Activated CD8-positive, alpha-beta memory T cell treated with anti-CD3 and anti-CD28 coated beads, Interleukin-2, amount 10 ng/mL, durations not matched to agents 7 days and 5 days (primary cell): ENCODE data around the gene RASSF9. TPM values are rescaled to one million over a fixed set of nuclear protein-coding genes. Genes with fewer than 3 reads are reported as not detected.

Source experiments
- ATAC-seq: fragments of 150-1000 bp; cut with Tn5 transposase; one replicate; pipeline ENCODE4 v1.10.0; 2021; ENCODE audit warnings: moderate library complexity
- CTCF ChIA-PET: fragments of 350-600 bp; sonication (Branson Sonifier 250); formaldehyde crosslinking; loops from one replicate; lab custom pipeline; 2021; ENCODE audit warnings: antibody characterized with exemption; lab: Charles Lee
- DNase-seq: peaks from one replicate; pipeline ENCODE4 v3.0.0-alpha.2; 2020
- H3K27ac Mint-ChIP-seq: one replicate; pipeline ENCODE4 v1.8.0; 2021; ENCODE audit warnings: mild to moderate bottlenecking, mixed read lengths
- H3K27me3 Mint-ChIP-seq: one replicate; pipeline ENCODE4 v1.8.0; 2021; ENCODE audit warnings: mixed read lengths
- H3K36me3 Mint-ChIP-seq: one replicate; pipeline ENCODE4 v1.8.0; 2021; ENCODE audit warnings: mild to moderate bottlenecking, mixed read lengths
- H3K4me1 Mint-ChIP-seq: one replicate; pipeline ENCODE4 v1.8.0; 2021; ENCODE audit warnings: mixed read lengths
- H3K4me3 Mint-ChIP-seq: one replicate; pipeline ENCODE4 v1.8.0; 2021; ENCODE audit warnings: mild to moderate bottlenecking, moderate library complexity, mixed read lengths
- H3K9me3 Mint-ChIP-seq: one replicate; pipeline ENCODE4 v1.8.0; 2022; ENCODE audit warnings: low read depth, mixed read lengths
- total RNA-seq, 2 experiments: library from RNA; stranded (reverse); gene quantifications; one replicate each; pipeline ENCODE4 v1.2.3, GENCODE V29; 2021

RASSF9 gene
- total RNA-seq, 2 experiments from 2014 or later, result not detected

DNA sequence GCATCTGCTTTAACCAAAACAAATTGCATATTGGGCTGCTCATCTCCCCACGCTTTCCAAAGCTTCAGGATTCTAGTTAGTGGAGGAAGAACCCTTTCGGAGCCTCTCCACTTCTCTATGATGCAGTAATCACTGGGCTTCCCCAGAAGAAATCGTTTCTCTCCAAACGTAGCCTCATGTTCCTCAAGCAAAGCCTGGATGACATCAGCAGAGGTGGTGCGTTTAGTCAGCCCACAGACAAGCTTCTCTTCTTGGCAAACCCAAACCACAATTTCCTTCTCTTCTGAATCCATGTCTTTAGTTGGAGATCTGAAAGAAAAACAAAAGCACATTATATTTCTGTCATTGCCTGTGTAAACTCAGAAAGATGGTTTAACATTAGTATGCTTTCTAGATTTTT is 30.6 kb downstream of the RASSF9 start:
- H3K4me1 Mint-ChIP-seq, result no peaks in the 10 kb centered on the region
- ATAC-seq (no peak), DNase-seq (no peak)
- no peaks in the 10 kb centered on the region for H3K27me3 Mint-ChIP-seq
- no peak overlapping the region for H3K27ac Mint-ChIP-seq
- CTCF ChIA-PET, result no interaction called here
- no peak overlapping the region for H3K4me3 Mint-ChIP-seq
- no peaks in the 10 kb centered on the region for H3K36me3 Mint-ChIP-seq
- H3K9me3 Mint-ChIP-seq, result no peaks in the 10 kb centered on the region

DNA sequence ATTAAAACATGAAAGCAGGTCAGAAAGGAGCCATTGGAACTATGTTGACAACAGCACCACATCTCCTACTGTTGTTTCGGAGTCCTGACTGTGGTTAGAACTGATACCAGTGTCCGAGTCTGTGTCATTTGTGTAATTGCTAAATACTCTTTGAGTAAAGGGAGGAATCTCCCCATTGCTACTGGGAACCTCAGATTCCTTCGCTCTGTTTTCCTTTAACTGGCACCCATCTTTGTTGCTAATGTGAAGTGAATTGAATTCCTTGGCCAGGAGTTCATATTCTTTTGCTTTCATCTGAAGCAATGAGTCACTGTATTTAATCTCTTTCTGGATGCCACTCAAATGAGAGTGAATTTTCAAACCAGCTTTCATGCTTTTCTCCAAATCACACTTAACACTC is 31.5 kb downstream of the RASSF9 start:
- CTCF ChIA-PET, result no interaction called here
- DNase-seq, result no peak
- Mint-ChIP-seq H3K9me3 (no peaks in the 10 kb centered on the region), H3K27me3 (no peaks in the 10 kb centered on the region), H3K36me3 (no peaks in the 10 kb centered on the region), H3K4me3 (no peak overlapping the region), H3K4me1 (no peaks in the 10 kb centered on the region), H3K27ac (no peak overlapping the region)
- no peak for ATAC-seq

DNA sequence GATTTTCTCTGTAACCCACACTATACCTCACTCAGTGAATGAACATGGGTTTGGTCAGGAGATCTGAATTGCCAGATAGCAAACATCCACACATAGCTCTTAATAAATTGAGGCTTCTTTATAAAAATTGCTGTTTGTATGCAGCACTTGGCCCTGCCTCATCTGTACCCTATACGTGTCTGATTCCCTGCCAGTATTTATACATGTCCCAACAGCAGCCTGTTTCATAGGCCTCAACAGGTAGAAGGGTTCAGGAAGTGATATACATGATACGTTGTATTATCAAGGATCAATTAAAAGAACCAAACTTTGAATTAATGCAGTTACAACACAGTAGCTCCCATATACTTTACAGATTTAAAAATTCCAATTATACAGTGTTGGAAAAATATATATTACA is 32.3 kb downstream of the RASSF9 start:
- Mint-ChIP-seq H3K27me3 (no peaks in the 10 kb centered on the region), H3K4me1 (no peaks in the 10 kb centered on the region), H3K36me3 (no peaks in the 10 kb centered on the region), H3K9me3 (no peaks in the 10 kb centered on the region), H3K4me3 (no peak overlapping the region), H3K27ac (no peak overlapping the region)
- no peak for ATAC-seq
- no peak for DNase-seq
- CTCF ChIA-PET, result no interaction called here

- H3K4me3 Mint-ChIP-seq, result no peak overlapping the region
- no peaks in the 10 kb centered on the region for H3K36me3 Mint-ChIP-seq
- H3K9me3 Mint-ChIP-seq, result no peaks in the 10 kb centered on the region
- H3K4me1 Mint-ChIP-seq, result no peaks in the 10 kb centered on the region
- CTCF ChIA-PET, result no interaction called here
- ATAC-seq (no peak), DNase-seq (no peak)
- H3K27ac Mint-ChIP-seq, result no peak overlapping the region
- H3K27me3 Mint-ChIP-seq, result no peaks in the 10 kb centered on the region
Measured at GRCh38 chr12:85803231-85803630, 33.0 kb downstream of the RASSF9 start.

DNA sequence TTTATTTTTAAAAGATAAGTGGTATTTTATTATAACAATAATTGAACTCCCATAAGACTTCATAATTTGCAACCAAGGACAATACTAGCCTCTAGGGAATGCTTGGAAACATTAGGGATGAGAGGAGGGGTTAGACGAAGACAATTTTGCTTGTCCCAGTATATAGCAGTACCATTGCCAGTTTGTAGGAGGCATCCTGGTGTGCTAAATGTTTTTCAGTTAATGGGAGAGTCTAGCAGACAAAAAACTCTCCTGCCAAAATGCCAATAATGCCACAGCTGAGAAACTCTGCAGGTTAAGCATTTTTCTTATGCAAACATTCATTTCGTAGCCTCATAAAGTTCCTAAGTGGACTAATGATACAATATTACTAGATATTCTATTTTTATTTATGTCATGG is 38.1 kb downstream of the RASSF9 start:
- Mint-ChIP-seq H3K27me3 (no peaks in the 10 kb centered on the region), H3K4me1 (no peaks in the 10 kb centered on the region), H3K36me3 (no peaks in the 10 kb centered on the region), H3K9me3 (no peaks in the 10 kb centered on the region), H3K27ac (no peak overlapping the region), H3K4me3 (no peak overlapping the region)
- ATAC-seq (no peak), DNase-seq (no peak)
- CTCF ChIA-PET, result no interaction called here

DNA sequence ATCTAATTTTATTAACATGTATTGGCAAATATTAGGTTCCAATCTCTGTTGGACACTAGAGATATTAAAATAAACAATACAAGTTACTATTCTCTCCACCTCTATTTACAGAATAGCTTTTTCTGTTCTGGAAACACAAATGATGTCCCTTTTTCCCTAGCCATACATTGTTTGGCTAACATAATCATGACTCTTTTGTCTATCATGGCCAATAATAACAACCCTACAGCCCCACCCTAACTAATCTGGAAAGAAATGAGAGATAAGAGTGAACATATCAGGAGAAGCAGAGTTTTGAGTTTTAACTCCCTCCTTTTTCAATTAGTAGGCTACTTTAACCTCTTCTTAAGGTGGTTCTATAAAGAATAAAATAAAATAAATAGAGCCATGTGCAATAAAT is 40.2 kb downstream of the RASSF9 start:
- H3K27me3 Mint-ChIP-seq, result no peaks in the 10 kb centered on the region
- CTCF ChIA-PET, result no interaction called here
- no peaks in the 10 kb centered on the region for H3K36me3 Mint-ChIP-seq
- no peak overlapping the region for H3K27ac Mint-ChIP-seq
- H3K9me3 Mint-ChIP-seq, result no peaks in the 10 kb centered on the region
- DNase-seq (no peak), ATAC-seq (no peak)
- no peaks in the 10 kb centered on the region for H3K4me1 Mint-ChIP-seq
- no peak overlapping the region for H3K4me3 Mint-ChIP-seq

- CTCF ChIA-PET, result no interaction called here
- no peaks in the 10 kb centered on the region for H3K9me3 Mint-ChIP-seq
Measured at GRCh38 chr12:85794531-85794930, 41.7 kb downstream of the RASSF9 start.

GRCh38 chr12:85784096-85784720 is 52.0 kb downstream of the RASSF9 start:
- no peak for ATAC-seq
- no peaks in the 10 kb centered on the region for H3K27me3 Mint-ChIP-seq

More at GRCh38 chr12:85794531-85794930, 41.7 kb downstream of the RASSF9 start:
- H3K4me3 Mint-ChIP-seq, result no peak overlapping the region
- no peak for DNase-seq
- no peaks in the 10 kb centered on the region for H3K36me3 Mint-ChIP-seq
- no peak overlapping the region for H3K27ac Mint-ChIP-seq
- no peak for ATAC-seq
- no peaks in the 10 kb centered on the region for H3K4me1 Mint-ChIP-seq
- H3K27me3 Mint-ChIP-seq, result no peaks in the 10 kb centered on the region

DNA sequence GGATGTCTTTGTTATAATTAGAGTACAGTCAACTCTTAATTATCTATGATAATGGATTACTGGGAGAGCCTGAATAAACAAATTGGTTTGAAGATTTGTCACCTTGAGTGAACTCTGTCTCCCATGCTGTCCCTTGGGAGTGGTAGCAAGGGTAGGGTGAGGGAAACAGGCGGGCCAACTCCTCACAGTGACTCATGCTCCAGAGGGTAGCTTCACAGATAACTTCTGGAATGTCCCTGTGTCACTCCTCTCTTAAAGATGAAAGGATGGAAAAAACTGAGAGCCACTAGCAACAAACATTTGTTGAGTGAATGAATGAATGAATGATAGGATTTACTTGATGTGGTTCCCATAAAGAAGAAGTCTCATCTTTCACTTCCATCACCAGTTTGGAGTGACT is 53.5 kb downstream of the RASSF9 start:
- no peaks in the 10 kb centered on the region for H3K36me3 Mint-ChIP-seq
- ATAC-seq (no peak), DNase-seq (no peak)
- CTCF ChIA-PET, result no interaction called here
- no peak overlapping the region for H3K4me3 Mint-ChIP-seq
- H3K27ac Mint-ChIP-seq, result no peak overlapping the region
- H3K4me1 Mint-ChIP-seq, result no peaks in the 10 kb centered on the region
- H3K9me3 Mint-ChIP-seq, result peaks cover 2% of the 10 kb centered on the region
- no peaks in the 10 kb centered on the region for H3K27me3 Mint-ChIP-seq

More at GRCh38 chr12:85784096-85784720, 52.0 kb downstream of the RASSF9 start:
- no peak for DNase-seq
- Mint-ChIP-seq H3K27ac (no peak overlapping the region), H3K36me3 (no peaks in the 10 kb centered on the region), H3K4me1 (no peaks in the 10 kb centered on the region), H3K9me3 (peaks cover 7% of the 10 kb centered on the region), H3K4me3 (no peak overlapping the region)
- CTCF ChIA-PET, result no interaction called here

GRCh38 chr12:85781766-85782165 is 54.4 kb downstream of the RASSF9 start:
- no peak for DNase-seq
- Mint-ChIP-seq H3K27ac (no peak overlapping the region), H3K27me3 (no peaks in the 10 kb centered on the region), H3K4me3 (no peak overlapping the region), H3K9me3 (peaks cover 2% of the 10 kb centered on the region), H3K4me1 (no peaks in the 10 kb centered on the region), H3K36me3 (no peaks in the 10 kb centered on the region)
- ATAC-seq, result no peak
- CTCF ChIA-PET, result no interaction called here

DNA sequence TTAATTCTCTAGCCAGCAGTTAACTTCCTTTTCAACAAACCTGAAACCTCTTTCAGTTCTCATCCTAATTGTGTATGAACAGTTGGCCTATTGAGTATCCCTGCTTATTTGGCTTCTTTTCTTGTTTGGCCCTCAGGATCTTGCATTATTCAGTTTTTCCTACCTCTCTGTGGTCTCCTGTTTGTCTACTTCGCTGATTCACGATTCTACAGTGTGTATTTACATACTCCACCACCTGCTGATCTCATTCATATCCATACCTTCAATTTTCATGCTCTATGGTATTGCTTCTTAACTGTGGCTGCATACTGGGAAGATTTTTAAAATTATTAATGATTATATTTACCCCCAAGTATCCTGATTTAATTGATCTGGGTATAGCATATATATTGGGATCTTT is 56.4 kb downstream of the RASSF9 start:
- Mint-ChIP-seq H3K36me3 (no peaks in the 10 kb centered on the region), H3K4me3 (no peak overlapping the region), H3K9me3 (peaks cover 2% of the 10 kb centered on the region), H3K27ac (no peak overlapping the region), H3K4me1 (no peaks in the 10 kb centered on the region), H3K27me3 (no peaks in the 10 kb centered on the region)
- no peak for DNase-seq
- no peak for ATAC-seq
- CTCF ChIA-PET, result no interaction called here

GRCh38 chr12:85775091-85775490 is 61.1 kb downstream of the RASSF9 start:
- Mint-ChIP-seq H3K4me1 (no peaks in the 10 kb centered on the region), H3K27me3 (no peaks in the 10 kb centered on the region), H3K9me3 (no peaks in the 10 kb centered on the region), H3K4me3 (no peak overlapping the region), H3K27ac (no peak overlapping the region), H3K36me3 (no peaks in the 10 kb centered on the region)
- ATAC-seq, result no peak
- no peak for DNase-seq
- CTCF ChIA-PET, result no interaction called here

GRCh38 chr12:85765453-85765869 is 70.7 kb downstream of the RASSF9 start:
- no peaks in the 10 kb centered on the region for H3K27me3 Mint-ChIP-seq
- H3K4me3 Mint-ChIP-seq, result no peak overlapping the region
- no peak overlapping the region for H3K27ac Mint-ChIP-seq
- no peaks in the 10 kb centered on the region for H3K9me3 Mint-ChIP-seq
- CTCF ChIA-PET, result no interaction called here
- ATAC-seq, result no peak
- H3K36me3 Mint-ChIP-seq, result no peaks in the 10 kb centered on the region
- H3K4me1 Mint-ChIP-seq, result no peaks in the 10 kb centered on the region
- no peak for DNase-seq

- no peaks in the 10 kb centered on the region for H3K9me3 Mint-ChIP-seq
- no peak overlapping the region for H3K27ac Mint-ChIP-seq
- DNase-seq (no peak), ATAC-seq (no peak)
- CTCF ChIA-PET, result no interaction called here
- no peaks in the 10 kb centered on the region for H3K4me1 Mint-ChIP-seq
- no peaks in the 10 kb centered on the region for H3K36me3 Mint-ChIP-seq
- no peaks in the 10 kb centered on the region for H3K27me3 Mint-ChIP-seq
- no peak overlapping the region for H3K4me3 Mint-ChIP-seq
Measured at GRCh38 chr12:85759623-85760022, 76.6 kb downstream of the RASSF9 start.

DNA sequence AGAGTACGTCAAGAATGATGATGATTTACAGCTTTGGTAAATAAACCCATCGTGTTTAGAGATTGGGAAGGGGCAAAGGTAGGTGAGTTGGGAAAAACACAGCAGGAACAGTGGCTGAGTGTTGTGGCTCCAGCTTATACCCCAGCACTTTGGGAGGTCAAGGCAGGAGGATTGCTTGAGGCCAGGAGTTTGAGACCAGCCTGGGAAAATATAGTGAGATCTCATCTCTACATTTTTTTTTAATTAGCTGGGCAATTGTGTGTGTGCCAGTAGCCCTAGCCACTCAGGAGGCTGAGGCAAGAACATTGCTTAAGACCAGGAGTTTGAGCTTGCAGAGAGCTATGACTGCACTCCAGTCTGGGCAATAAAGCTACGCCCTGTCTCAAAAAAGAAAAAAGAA is 77.1 kb downstream of the RASSF9 start:
- no peak for ATAC-seq
- DNase-seq, result no peak
- Mint-ChIP-seq H3K27me3 (no peaks in the 10 kb centered on the region), H3K4me1 (no peaks in the 10 kb centered on the region), H3K36me3 (no peaks in the 10 kb centered on the region), H3K9me3 (no peaks in the 10 kb centered on the region), H3K4me3 (no peak overlapping the region), H3K27ac (no peak overlapping the region)
- CTCF ChIA-PET, result no interaction called here
